ENCODE results near the gene CDH4. TPM values are rescaled to one million over a fixed set of nuclear protein-coding genes. Genes with fewer than 3 reads are reported as not detected.

The CDH4 gene
- total RNA-seq, 4 donors from 2014 or later: not detected

- TF ChIP-seq EP300 (IDR thresholded peaks at IDR 0.05; ENCODE audit: low read depth) (no peak), POLR2AphosphoS5 (IDR thresholded peaks at IDR 0.05) (no peak), POLR2A (IDR thresholded peaks at IDR 0.05) (no peak), CTCF (IDR thresholded peaks at IDR 0.05) (no peak)
- Histone ChIP-seq H3K9me3 (no peaks in the 10 kb centered on the region), H3K36me3 (no peaks in the 10 kb centered on the region), H3K4me3 (no peak overlapping the region), H3K4me1 (no peaks in the 10 kb centered on the region), H3K27ac (no peak overlapping the region), H3K27me3 (no peaks in the 10 kb centered on the region)
- in situ Hi-C loops (cut with MboI; ENCODE audit: low pct_ligation_motif_present in 1 of 4, low pct_unique_long_range_greater_than_20kb in 1 of 4, low sequenced_read_pairs in 3 of 4) (loop anchor here in 2 of 4 donors (25.0 kb wide), 1 partner anchor 999 kb away; no protein-coding TSS in a partner anchor), intact Hi-C loops (cut with DNase I; ENCODE audit: low total_unique reads) (no loop called here)
- no peak for DNase-seq
- WGBS, 2 donors (ENCODE audit: low coverage in 1 of 2): 77 to 80% methylated on average over 2 to 6 of the region's 6 CpGs
Observed at GRCh38 chr20:61210862-61211261, 41.2 kb upstream of the CDH4 start.

- DNase-seq: no peak
- no peak overlapping the region for H3K27ac ChIP-seq
- in situ Hi-C loops (cut with MboI; ENCODE audit: low pct_ligation_motif_present in 1 of 4, low pct_unique_long_range_greater_than_20kb in 1 of 4, low sequenced_read_pairs in 3 of 4): loop anchor here in 2 of 4 donors (25.0 kb wide), 1 partner anchor 1006 kb away; no protein-coding TSS in a partner anchor
- no peak overlapping the region for H3K4me3 ChIP-seq
- WGBS, 2 donors (ENCODE audit: low coverage in 1 of 2): 92 to 100% methylated on average over 1 of the region's 1 CpG
- H3K4me1 ChIP-seq: no peaks in the 10 kb centered on the region
- TF ChIP-seq CTCF (IDR thresholded peaks at IDR 0.05) (no peak), EP300 (IDR thresholded peaks at IDR 0.05; ENCODE audit: low read depth) (no peak), POLR2AphosphoS5 (IDR thresholded peaks at IDR 0.05) (no peak), POLR2A (IDR thresholded peaks at IDR 0.05) (no peak)
- intact Hi-C loops (cut with DNase I; ENCODE audit: low total_unique reads): no loop called here
- H3K9me3 ChIP-seq: no peaks in the 10 kb centered on the region
- H3K27me3 ChIP-seq: peaks cover 3% of the 10 kb centered on the region
- no peaks in the 10 kb centered on the region for H3K36me3 ChIP-seq
Observed at GRCh38 chr20:61217848-61218247, 34.2 kb upstream of the CDH4 start.

- Histone ChIP-seq H3K36me3 (no peaks in the 10 kb centered on the region), H3K4me3 (no peak overlapping the region), H3K27ac (no peak overlapping the region), H3K4me1 (no peaks in the 10 kb centered on the region), H3K9me3 (no peaks in the 10 kb centered on the region), H3K27me3 (peaks cover 11% of the 10 kb centered on the region)
- in situ Hi-C loops (cut with MboI; ENCODE audit: low pct_ligation_motif_present in 1 of 4, low pct_unique_long_range_greater_than_20kb in 1 of 4, low sequenced_read_pairs in 3 of 4) (loop anchor here in 2 of 4 donors (25.0 kb wide), 1 partner anchor 1007 kb away; no protein-coding TSS in a partner anchor), intact Hi-C loops (cut with DNase I; ENCODE audit: low total_unique reads) (no loop called here)
- no peak for DNase-seq
- TF ChIP-seq POLR2AphosphoS5 (IDR thresholded peaks at IDR 0.05): no peak
- TF ChIP-seq EP300 (IDR thresholded peaks at IDR 0.05; ENCODE audit: low read depth): no peak
- TF ChIP-seq CTCF (IDR thresholded peaks at IDR 0.05): no peak
- TF ChIP-seq POLR2A (IDR thresholded peaks at IDR 0.05): no peak
Observed at GRCh38 chr20:61219021-61219431, 33.0 kb upstream of the CDH4 start.

- H3K4me1 ChIP-seq: no peaks in the 10 kb centered on the region
- H3K27ac ChIP-seq: no peak overlapping the region
- no peak overlapping the region for H3K4me3 ChIP-seq
- no peak for DNase-seq
- intact Hi-C loops (cut with DNase I; ENCODE audit: low total_unique reads): no loop called here
- H3K27me3 ChIP-seq: peaks cover 11% of the 10 kb centered on the region
- no peaks in the 10 kb centered on the region for H3K9me3 ChIP-seq
- H3K36me3 ChIP-seq: no peaks in the 10 kb centered on the region
- no peak for TF ChIP-seq POLR2AphosphoS5 (IDR thresholded peaks at IDR 0.05)
- TF ChIP-seq CTCF (IDR thresholded peaks at IDR 0.05): no peak
- in situ Hi-C loops (cut with MboI; ENCODE audit: low pct_ligation_motif_present in 1 of 4, low pct_unique_long_range_greater_than_20kb in 1 of 4, low sequenced_read_pairs in 3 of 4): loop anchor here in 2 of 4 donors (25.0 kb wide), 1 partner anchor 1008 kb away; no protein-coding TSS in a partner anchor
- WGBS, 2 donors (ENCODE audit: low coverage in 1 of 2): 58% methylated on average over 4 of the region's 4 CpGs; no CpG with 5 or more reads in 1 of the 2 donors
Observed at GRCh38 chr20:61220131-61220530, 31.9 kb upstream of the CDH4 start.
